Keratinocyte (primary cell): ENCODE data around the gene CASP10.

Experiments
- CTCF ChIP-seq, 3 experiments: IDR thresholded peaks in 1 of 3; conservative IDR thresholded peaks in 1 of 3; optimal IDR thresholded peaks in 1 of 3; 2 replicates in 2 of 3; 3 replicates in 1 of 3; pipeline versions ENCODE3 to v1.5.1; 2011; ENCODE audit warnings: low read length in 3 of 3, mild to moderate bottlenecking in 3 of 3, moderate library complexity in 2 of 3, control low read depth in 1 of 3, inconsistent platforms in 1 of 3; ENCODE audit not compliant: insufficient read depth in 2 of 3; ENCODE audit errors: extremely low read depth in 1 of 3
- EZH2 ChIP-seq: IDR thresholded peaks from one replicate; pipeline ENCODE4 v1.6.1; 2012; ENCODE audit warnings: inconsistent platforms, mild to moderate bottlenecking, low read length, moderate library complexity

- TF ChIP-seq EZH2 (no peak), CTCF (optimal IDR thresholded peaks at IDR 0.05 in 1 of 3, IDR thresholded peaks at IDR 0.05 in 1 of 3, conservative IDR thresholded peaks at IDR 0.05 in 1 of 3; ENCODE audit: extremely low read depth in 1 of 3, insufficient read depth in 2 of 3, low read length in 3 of 3) (no peak)
Measured at GRCh38 chr2:201203916-201204654, 21.1 kb downstream of the CASP10 start.
